Measurements from ENCODE around the gene ATG101. TPM values are rescaled to one million over a fixed set of nuclear protein-coding genes. Genes with fewer than 3 reads are reported as not detected.
A peak's percentile ranks its signal among the peaks of the same experiment; 100 is the strongest.

ATG101 gene
- total and polyA plus RNA-seq, 2 of the 8 experiments (the other 6 are each of a cell fraction or from before 2014, with no cell fraction given), result 49.8 to 55.9 TPM

GRCh38 chr12:52032804-52033445 is 36.9 kb upstream of the ATG101 start (continued):
- TF ChIP-seq EZH2 (IDR thresholded peaks at IDR 0.05; ENCODE audit: low read depth, low read length, severe bottlenecking) (no peak), TEAD4 (IDR thresholded peaks at IDR 0.05; ENCODE audit: low read depth, low read length) (no peak), EGR1 (IDR thresholded peaks at IDR 0.05; ENCODE audit: borderline replicate concordance, low read depth, low read length) (0 out of 2 replicates have a peak, but pooled peaks have one; percentile 59), RFX5 (IDR thresholded peaks at IDR 0.05; ENCODE audit: borderline replicate concordance, low read depth, low read length) (no peak), TCF12 (IDR thresholded peaks at IDR 0.05; ENCODE audit: low read depth, low read length) (no peak), ATF2 (IDR thresholded peaks at IDR 0.05; ENCODE audit: low read length) (no peak), ZNF274 (IDR thresholded peaks at IDR 0.05; ENCODE audit: borderline replicate concordance, extremely low read depth, low read length) (no peak), RBBP5 (IDR thresholded peaks at IDR 0.05; ENCODE audit: borderline replicate concordance, low read depth, low read length) (no peak; the same call in 1 of the 2 replicates), CHD2 (IDR thresholded peaks at IDR 0.05; ENCODE audit: low read length) (0 out of 2 replicates have a peak, but pooled peaks have one; percentile 28), CBX5 (IDR thresholded peaks at IDR 0.05; ENCODE audit: low read depth, low read length) (no peak), RNF2 (IDR thresholded peaks at IDR 0.05; ENCODE audit: borderline replicate concordance, low read depth, low read length, missing control alignments, poor library complexity, severe bottlenecking) (no peak), SP4 (IDR thresholded peaks at IDR 0.05; ENCODE audit: low read length) (no peak), RAD21 (IDR thresholded peaks at IDR 0.05 in 1 of 2, conservative IDR thresholded peaks at IDR 0.05 in 1 of 2; ENCODE audit: low read depth in 2 of 2, low read length in 2 of 2) (no peak), BACH1 (IDR thresholded peaks at IDR 0.05; ENCODE audit: low read length) (no peak), TAF7 (optimal IDR thresholded peaks at IDR 0.05; ENCODE audit: borderline replicate concordance, low read depth, low read length) (peak; percentile 66), JUN (IDR thresholded peaks at IDR 0.05; ENCODE audit: low read depth, low read length) (peak; percentile 79), CBX8 (IDR thresholded peaks at IDR 0.05; ENCODE audit: borderline replicate concordance, low read depth, low read length) (no peak)
- TF ChIP-seq, protein P1, sequence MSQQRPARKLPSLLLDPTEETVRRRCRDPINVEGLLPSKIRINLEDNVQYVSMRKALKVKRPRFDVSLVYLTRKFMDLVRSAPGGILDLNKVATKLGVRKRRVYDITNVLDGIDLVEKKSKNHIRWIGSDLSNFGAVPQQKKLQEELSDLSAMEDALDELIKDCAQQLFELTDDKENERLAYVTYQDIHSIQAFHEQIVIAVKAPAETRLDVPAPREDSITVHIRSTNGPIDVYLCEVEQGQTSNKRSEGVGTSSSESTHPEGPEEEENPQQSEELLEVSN (IDR thresholded peaks at IDR 0.05), result no peak

All from H1 (cell line).